Ishikawa (cell line): Measurements from ENCODE around the gene RAD9A.

Experiments used
- EGR1 ChIP-seq: IDR thresholded peaks from 2 replicates; pipeline ENCODE4 v1.6.1; 2012
- EP300 ChIP-seq: IDR thresholded peaks from 2 replicates; pipeline ENCODE4 v1.6.1; 2012; ENCODE audit warnings: borderline replicate concordance
- MAX ChIP-seq: IDR thresholded peaks from 2 replicates; pipeline ENCODE4 v1.6.1; 2012
- NFIC ChIP-seq: IDR thresholded peaks from 2 replicates; pipeline ENCODE4 v1.6.1; 2012
- RAD21 ChIP-seq: IDR thresholded peaks from 2 replicates; pipeline ENCODE4 v1.6.1; 2012; ENCODE audit warnings: low read depth
- REST ChIP-seq: IDR thresholded peaks from 2 replicates; pipeline ENCODE4 v1.6.1; 2012; ENCODE audit warnings: low read depth, mild to moderate bottlenecking
- TAF1 ChIP-seq: IDR thresholded peaks from 2 replicates; pipeline ENCODE4 v1.6.1; 2012; ENCODE audit warnings: low read depth, mild to moderate bottlenecking
- USF1 ChIP-seq: IDR thresholded peaks from 2 replicates; pipeline ENCODE4 v1.6.1; 2012
- YY1 ChIP-seq: IDR thresholded peaks from 2 replicates; pipeline ENCODE4 v1.6.1; 2012; ENCODE audit warnings: low read depth

GRCh38 chr11:67406969-67407687 is 15.3 kb downstream of the RAD9A start:
- TF ChIP-seq TAF1 (no peak), EP300 (no peak), REST (no peak), EGR1 (no peak), MAX (no peak), RAD21 (no peak), NFIC (no peak), YY1 (no peak), USF1 (no peak)
